AG04449 (cell line): ENCODE results near the gene NAP1L4.
"Not testable (repeated sequence)": the region's sequence is repeated elsewhere in the genome, so short reads cannot be mapped to it uniquely, and the experiment has no call there.

ENCODE experiments used
- CTCF ChIA-PET: fragments of 350-600 bp; formaldehyde crosslinking; extraction: SDS; loops from one replicate; lab custom pipeline; 2021; ENCODE audit warnings: antibody characterized with exemption; lab: Yijun Ruan, JAX
- POLR2A ChIA-PET: fragments of 400-600, 350-600 bp; formaldehyde crosslinking; extraction: SDS; loops from one replicate; lab custom pipeline; 2020; ENCODE audit warnings: antibody characterized with exemption, inconsistent platforms; lab: Yijun Ruan, JAX
- DNase-seq: peaks from one replicate; pipeline ENCODE4 v3.0.0-alpha.2; 2010; ENCODE audit warnings: low read depth, low spot score
- H3K4me3 ChIP-seq: 2 replicates; pipeline ENCODE4 v1.5.1; 2011; ENCODE audit warnings: low read depth, mild to moderate bottlenecking, control low read depth, low read length
- CTCF ChIP-seq: IDR thresholded peaks from one replicate; pipeline ENCODE4 v1.5.1; 2011; ENCODE audit warnings: mild to moderate bottlenecking, moderate library complexity, low read length, control low read depth, inconsistent platforms; ENCODE audit not compliant: insufficient read depth; ENCODE audit errors: missing control alignments

The NAP1L4 gene

GRCh38 chr11:2942872-2943710, 49.0 kb downstream of the NAP1L4 start:
- TF ChIP-seq CTCF = no peak
- CTCF ChIA-PET = interaction anchor here (1.1 to 2.2 kb wide), 2 partner anchors 10 to 13 kb away, joined by 5 read pairs; no protein-coding TSS in a partner anchor
- DNase-seq = no peak
- POLR2A ChIA-PET = no interaction called here
- H3K4me3 ChIP-seq = no peak overlapping the region

GRCh38 chr11:2942447-2942846, 49.7 kb downstream of the NAP1L4 start:
- ChIA-PET POLR2A (no interaction called here), CTCF (interaction anchor here (1.1 to 2.2 kb wide), 2 partner anchors 9 kb away, joined by 5 to 6 read pairs; no protein-coding TSS in a partner anchor)
- no peak for TF ChIP-seq CTCF
- H3K4me3 ChIP-seq = no peak overlapping the region
- no peak for DNase-seq

GRCh38 chr11:2940921-2941821, 51.0 kb downstream of the NAP1L4 start:
- H3K4me3 ChIP-seq = no peak overlapping the region
- TF ChIP-seq CTCF = no peak
- DNase-seq = no peak
- ChIA-PET POLR2A (interaction anchor here (0.5 to 1.4 kb wide), 3 partner anchors 12 to 144 kb away, joined by 3 to 4 read pairs (median 3); partner anchors contain the start of gene PHLDA2), CTCF (interaction anchor here (1.1 to 2.4 kb wide), 3 partner anchors 7 to 408 kb away, joined by 5 to 16 read pairs (median 6); partner anchors contain the start of gene PHLDA2)

GRCh38 chr11:2940147-2940920, 51.8 kb downstream of the NAP1L4 start:
- TF ChIP-seq CTCF = no peak
- H3K4me3 ChIP-seq = no peak overlapping the region
- POLR2A ChIA-PET = interaction anchor here (0.5 kb wide), 1 partner anchor 145 kb away, joined by 3 read pairs; no protein-coding TSS in a partner anchor
- no peak for DNase-seq
- CTCF ChIA-PET = interaction anchor here (2.4 kb wide), 1 partner anchor 10 kb away, joined by 16 read pairs; the partner anchor contains the start of gene PHLDA2

- DNase-seq, H3K4me3 ChIP-seq, POLR2A ChIA-PET: not testable (repeated sequence)
- CTCF ChIA-PET = interaction anchor here (1.3 kb wide), 1 partner anchor 9 kb away, joined by 7 read pairs; no protein-coding TSS in a partner anchor
Observed at GRCh38 chr11:2938458-2939418, 53.4 kb downstream of the NAP1L4 start.

- CTCF ChIA-PET, DNase-seq, POLR2A ChIA-PET, H3K4me3 ChIP-seq: not testable (repeated sequence)
Observed at GRCh38 chr11:2937641-2938457, 54.3 kb downstream of the NAP1L4 start.
